Caco-2 (cell line): Measurements from ENCODE around the gene RSU1. TPM values are rescaled to one million over a fixed set of nuclear protein-coding genes. Genes with fewer than 3 reads are reported as not detected.
"Not testable (repeated sequence)": the region's sequence is repeated elsewhere in the genome, so short reads cannot be mapped to it uniquely, and the experiment has no call there.

Source experiments
- BruUV-seq: library from RNA; stranded (reverse); fragments of 400-500 nt; replicated peaks from 2 replicates; lab custom pipeline; 2021; lab: Mats Ljungman, UMichigan
- CTCF ChIA-PET: fragments of 300-600 bp; sonication (Branson Sonifier 250); formaldehyde crosslinking; loops from one replicate; lab custom pipeline; 2022; ENCODE audit warnings: antibody characterized with exemption; lab: Charles Lee
- POLR2A ChIA-PET: fragments of 300-600 bp; sonication (Branson Sonifier 250); formaldehyde crosslinking; loops from one replicate; lab custom pipeline; 2022; ENCODE audit warnings: antibody characterized with exemption; lab: Charles Lee
- DNase-seq, 2 experiments: peaks; one replicate each; pipeline versions ENCODE4 v3.0.0 to v3.0.0-alpha.2; 2020 to 2022
- H3K27me3 ChIP-seq: replicated peaks from 2 replicates; pipeline ENCODE4 v1.6.0; 2011; ENCODE audit warnings: low read length; ENCODE audit not compliant: control insufficient read depth, insufficient read depth
- H3K36me3 ChIP-seq: 2 replicates; pipeline ENCODE4 v1.5.1; 2011; ENCODE audit warnings: low read length; ENCODE audit not compliant: control insufficient read depth, insufficient read depth
- H3K4me1 ChIP-seq: fragments of 250-450 bp; sonication (Bioruptor Pico); 2 replicates; pipeline ENCODE4 v1.5.1; 2020; ENCODE audit warnings: mild to moderate bottlenecking
- H3K4me3 ChIP-seq: 2 replicates; pipeline ENCODE4 v1.5.1; 2011; ENCODE audit warnings: low read depth, mild to moderate bottlenecking, control low read depth, low read length
- H3K9me3 ChIP-seq: fragments of 250-450 bp; sonication (Bioruptor Pico); 2 replicates; pipeline ENCODE4 v1.5.1; 2020; ENCODE audit warnings: mild to moderate bottlenecking, moderate library complexity
- H3K27ac Mint-ChIP-seq: one replicate; pipeline ENCODE4 v1.8.0; 2022; ENCODE audit warnings: mixed read lengths; ENCODE audit not compliant: unreplicated experiment
- H3K27me3 Mint-ChIP-seq: one replicate; pipeline ENCODE4 v1.8.0; 2022; ENCODE audit warnings: mixed read lengths; ENCODE audit not compliant: insufficient read depth, unreplicated experiment
- H3K36me3 Mint-ChIP-seq: one replicate; pipeline ENCODE4 v1.8.0; 2022; ENCODE audit warnings: mild to moderate bottlenecking, mixed read lengths; ENCODE audit not compliant: insufficient read depth, unreplicated experiment
- H3K4me1 Mint-ChIP-seq: one replicate; pipeline ENCODE4 v1.8.0; 2022; ENCODE audit warnings: low read depth, mixed read lengths; ENCODE audit not compliant: unreplicated experiment
- H3K4me3 Mint-ChIP-seq: one replicate; pipeline ENCODE4 v1.8.0; 2022; ENCODE audit warnings: mild to moderate bottlenecking, moderate library complexity, mixed read lengths; ENCODE audit not compliant: unreplicated experiment
- H3K9me3 Mint-ChIP-seq: one replicate; pipeline ENCODE4 v1.8.0; 2022; ENCODE audit warnings: mixed read lengths; ENCODE audit not compliant: unreplicated experiment
- intact Hi-C: fragments of 100-400 bp; cut with micrococcal nuclease; formaldehyde crosslinking; loops from one replicate; pipeline ENCODE4 v1.10.0; 2022; ENCODE audit not compliant: unreplicated experiment
- total RNA-seq: library from RNA; stranded (reverse); gene quantifications from 2 replicates; pipeline ENCODE4 v1.2.3, GENCODE V29; 2022
- TF ChIP-seq, protein P1 (sequence below), 2 experiments: fragments of 200-600 bp in 1 of 2; IDR thresholded peaks; 1 replicate in 1 of 2; 2 replicates in 1 of 2; pipeline versions ENCODE4 v1.5.1 to v1.8.0; 2011 to 2022; ENCODE audit warnings: antibody characterized with exemption in 1 of 2, control low read depth in 1 of 2, inconsistent platforms in 1 of 2, low read depth in 1 of 2, low read length in 1 of 2, mild to moderate bottlenecking in 1 of 2, moderate library complexity in 1 of 2; ENCODE audit not compliant: insufficient read depth in 1 of 2, severe bottlenecking in 1 of 2, unreplicated experiment in 1 of 2

Gene RSU1
- total RNA-seq, 1 experiment from 2014 or later = 62.0 TPM

DNA sequence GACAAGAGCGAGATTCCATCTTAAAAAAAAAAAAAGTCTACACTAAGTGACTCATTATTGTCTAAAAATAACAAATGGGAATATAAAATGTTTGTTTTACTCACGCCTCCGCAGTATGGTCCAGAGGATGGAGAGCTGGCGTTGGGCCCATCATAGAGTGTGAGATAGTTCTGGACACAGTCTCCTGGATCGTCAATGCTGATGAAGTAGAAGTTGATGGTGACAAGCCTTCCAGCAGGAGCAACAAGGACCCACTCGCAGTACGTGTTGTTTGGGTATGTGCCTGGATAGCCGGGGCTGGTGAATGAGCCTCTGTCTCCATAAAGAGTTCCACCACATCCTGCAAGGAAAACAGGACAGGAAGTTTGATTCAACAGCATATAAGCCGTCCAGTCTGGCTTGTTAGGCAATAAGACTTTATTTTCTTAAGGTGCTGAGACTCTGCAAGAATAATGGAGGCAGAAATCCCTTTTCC is 11.5 kb upstream of the RSU1 start:
- Mint-ChIP-seq H3K27me3 (peaks cover 7% of the 10 kb centered on the region), H3K4me3 (no peak overlapping the region), H3K4me1 (no peaks in the 10 kb centered on the region), H3K9me3 (no peaks in the 10 kb centered on the region), H3K36me3 (no peaks in the 10 kb centered on the region), H3K27ac (no peak overlapping the region)
- intact Hi-C loops = loop anchor here (1.0 to 2.0 kb wide), 4 partner anchors 15 to 949 kb away; no protein-coding TSS in a partner anchor
- no TSS peak for BruUV-seq
- H3K27me3 ChIP-seq = no peaks in the 10 kb centered on the region
- H3K36me3 ChIP-seq = no peaks in the 10 kb centered on the region
- ChIA-PET CTCF (no interaction called here), POLR2A (no interaction called here)
- H3K9me3 ChIP-seq = no peaks in the 10 kb centered on the region
- no peaks in the 10 kb centered on the region for H3K4me1 ChIP-seq
- TF ChIP-seq, protein P1, sequence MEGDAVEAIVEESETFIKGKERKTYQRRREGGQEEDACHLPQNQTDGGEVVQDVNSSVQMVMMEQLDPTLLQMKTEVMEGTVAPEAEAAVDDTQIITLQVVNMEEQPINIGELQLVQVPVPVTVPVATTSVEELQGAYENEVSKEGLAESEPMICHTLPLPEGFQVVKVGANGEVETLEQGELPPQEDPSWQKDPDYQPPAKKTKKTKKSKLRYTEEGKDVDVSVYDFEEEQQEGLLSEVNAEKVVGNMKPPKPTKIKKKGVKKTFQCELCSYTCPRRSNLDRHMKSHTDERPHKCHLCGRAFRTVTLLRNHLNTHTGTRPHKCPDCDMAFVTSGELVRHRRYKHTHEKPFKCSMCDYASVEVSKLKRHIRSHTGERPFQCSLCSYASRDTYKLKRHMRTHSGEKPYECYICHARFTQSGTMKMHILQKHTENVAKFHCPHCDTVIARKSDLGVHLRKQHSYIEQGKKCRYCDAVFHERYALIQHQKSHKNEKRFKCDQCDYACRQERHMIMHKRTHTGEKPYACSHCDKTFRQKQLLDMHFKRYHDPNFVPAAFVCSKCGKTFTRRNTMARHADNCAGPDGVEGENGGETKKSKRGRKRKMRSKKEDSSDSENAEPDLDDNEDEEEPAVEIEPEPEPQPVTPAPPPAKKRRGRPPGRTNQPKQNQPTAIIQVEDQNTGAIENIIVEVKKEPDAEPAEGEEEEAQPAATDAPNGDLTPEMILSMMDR (IDR thresholded peaks at IDR 0.05; ENCODE audit: insufficient read depth in 1 of 2, low read depth in 1 of 2, low read length in 1 of 2, severe bottlenecking in 1 of 2, unreplicated experiment in 1 of 2) = no peak
- no peak overlapping the region for H3K4me3 ChIP-seq
- DNase-seq = no peak

DNA sequence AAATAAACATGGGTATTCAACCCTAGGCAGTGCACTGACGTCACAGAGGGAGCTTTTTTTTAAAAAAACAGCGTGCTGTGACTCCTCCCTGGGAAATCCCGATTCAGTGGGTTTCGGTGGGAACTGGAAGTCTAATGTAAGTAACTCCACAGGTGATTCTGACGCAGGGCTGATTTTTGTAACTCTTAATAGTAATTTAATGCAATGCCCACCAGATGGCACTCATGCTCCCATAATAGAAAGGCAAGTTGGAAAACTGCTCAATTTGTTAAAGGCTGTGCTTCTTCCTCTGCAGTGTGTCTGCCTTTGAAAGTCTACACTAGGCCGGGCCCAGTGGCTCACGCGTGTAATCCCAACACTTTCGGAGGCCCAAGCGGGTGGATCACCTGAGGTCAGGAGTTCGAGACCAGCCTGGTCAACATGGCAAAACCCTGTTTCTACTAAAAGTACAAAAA is 10.9 kb upstream of the RSU1 start:
- H3K27me3 ChIP-seq = no peaks in the 10 kb centered on the region
- no peak overlapping the region for H3K4me3 ChIP-seq
- H3K9me3 Mint-ChIP-seq = peaks cover 6% of the 10 kb centered on the region
- no peaks in the 10 kb centered on the region for H3K36me3 Mint-ChIP-seq
- TF ChIP-seq, protein P1 (IDR thresholded peaks at IDR 0.05; ENCODE audit: insufficient read depth in 1 of 2, low read depth in 1 of 2, low read length in 1 of 2, severe bottlenecking in 1 of 2, unreplicated experiment in 1 of 2) = peak; percentile 63 to 78
- no peaks in the 10 kb centered on the region for H3K4me1 ChIP-seq
- H3K27me3 Mint-ChIP-seq = peaks cover 3% of the 10 kb centered on the region
- no peaks in the 10 kb centered on the region for H3K4me1 Mint-ChIP-seq
- H3K36me3 ChIP-seq = no peaks in the 10 kb centered on the region
- H3K27ac Mint-ChIP-seq = no peak overlapping the region
- DNase-seq = peak; percentile 66 to 75
- no TSS peak for BruUV-seq
- ChIA-PET CTCF (no interaction called here), POLR2A (no interaction called here)
- H3K4me3 Mint-ChIP-seq = no peak overlapping the region
- intact Hi-C loops = loop anchor here (1.0 to 2.0 kb wide), 4 partner anchors 15 to 949 kb away; no protein-coding TSS in a partner anchor
- H3K9me3 ChIP-seq = no peaks in the 10 kb centered on the region

DNA sequence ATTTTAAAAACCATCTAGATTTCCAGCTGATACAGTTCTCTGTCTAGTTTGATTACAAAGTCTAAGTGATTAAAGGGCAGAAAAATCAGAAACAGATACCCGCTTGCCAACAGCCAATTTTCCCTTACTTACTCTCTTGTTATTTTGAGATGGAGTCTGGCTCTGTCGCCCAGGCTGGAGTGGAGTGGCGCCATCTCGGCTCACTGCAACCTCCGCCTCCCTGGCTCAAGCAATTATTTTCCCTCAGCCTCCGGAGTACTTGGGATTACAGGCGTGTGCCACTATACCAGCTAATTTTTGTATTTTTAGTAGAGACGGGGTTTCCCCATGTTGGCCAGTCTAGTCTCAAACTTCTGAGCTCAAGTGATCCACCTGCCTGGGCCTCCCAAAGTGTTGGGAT is 10.2 kb upstream of the RSU1 start:
- H3K36me3 Mint-ChIP-seq, H3K27me3 Mint-ChIP-seq, H3K27ac Mint-ChIP-seq, H3K9me3 ChIP-seq, H3K4me1 ChIP-seq, H3K4me3 ChIP-seq, H3K4me3 Mint-ChIP-seq, H3K36me3 ChIP-seq, intact Hi-C loops, DNase-seq, BruUV-seq, H3K27me3 ChIP-seq, H3K4me1 Mint-ChIP-seq, POLR2A ChIA-PET: not testable (repeated sequence)
- peaks cover 13% of the 10 kb centered on the region for H3K9me3 Mint-ChIP-seq
- CTCF ChIA-PET = interaction anchor here (1.5 kb wide), 1 partner anchor 10 kb away, joined by 3 read pairs; the partner anchor contains the start of gene RSU1
